Body of pancreas (tissue), 4 donors: Measurements from ENCODE around the gene ETS1. TPM values are rescaled to one million over a fixed set of nuclear protein-coding genes. Genes with fewer than 3 reads are reported as not detected.

Source experiments
- ATAC-seq: fragments of 150-250 bp; one replicate; pipeline ENCODE4 v1.9.1; 2016
- DNase-seq, 4 donors: peaks; one replicate each; pipeline ENCODE4 v3.0.0-alpha.2; 2019
- H3K27ac ChIP-seq, 4 donors: fragments of 200-600 bp; sonication (generic); 1 replicate in 3 of 4; 2 replicates in 1 of 4; pipeline versions ENCODE4 v1.5.1 to v1.6.1; 2016 to 2019; ENCODE audit warnings: mild to moderate bottlenecking in 1 of 4, mixed read lengths in 1 of 4, moderate library complexity in 1 of 4
- H3K27me3 ChIP-seq, 2 donors: fragments of 200-600 bp; sonication (generic); one replicate each; pipeline ENCODE4 v1.6.0; 2016; ENCODE audit warnings: mild to moderate bottlenecking in 1 of 2
- H3K36me3 ChIP-seq, 2 donors: fragments of 200-600 bp; sonication (generic); replicated peaks in 1 of 2; 2 replicates each; pipeline ENCODE4 v1.5.1; 2016; ENCODE audit warnings: low read depth in 2 of 2; ENCODE audit not compliant: insufficient read depth in 1 of 2
- H3K4me1 ChIP-seq: fragments of 200-600 bp; sonication (generic); one replicate; pipeline ENCODE4 v1.6.0; 2016
- H3K4me3 ChIP-seq, 2 donors: fragments of 200-600 bp; sonication (generic); 1 replicate in 1 of 2; 2 replicates in 1 of 2; pipeline ENCODE4 v1.5.1; 2016 to 2019
- H3K9me3 ChIP-seq, 3 donors: fragments of 200-600 bp; sonication (generic); 1 replicate in 2 of 3; 2 replicates in 1 of 3; pipeline ENCODE4 v1.5.1; 2016
- POLR2A ChIP-seq, 3 donors: fragments of 450-650 bp; IDR thresholded peaks; one replicate each; pipeline ENCODE4 v1.6.1; 2016; ENCODE audit warnings: antibody characterized with exemption in 3 of 3, mild to moderate bottlenecking in 2 of 3
- WGBS, 2 donors: methylation state at CpG; one replicate each; pipeline ENCODE4 v1.1.5; 2017; 5-methylcytosine and 5-hydroxymethylcytosine counted together
- intact Hi-C: fragments of 100-400 bp; cut with DNase I; formaldehyde crosslinking; loops from one replicate; pipeline ENCODE4 v1.15.1; 2023
- total RNA-seq, 2 donors: library from RNA; depleted of rRNA; stranded (reverse); fragments of >200 nt; gene quantifications; one replicate each; pipeline ENCODE4 v1.1.0, GENCODE V29; 2016
- TF ChIP-seq, protein P1 (sequence below), 7 experiments: fragments of 450-650 bp in 4 of 7; fragments of 200-600 bp in 3 of 7; sonication (generic) in 3 of 7; IDR thresholded peaks; one replicate each; pipeline ENCODE4 v1.5.1; 2016 to 2019; ENCODE audit warnings: antibody characterized with exemption in 7 of 7

The ETS1 gene
- total RNA-seq, 2 donors from 2014 or later = 20.0 to 22.7 TPM

DNA sequence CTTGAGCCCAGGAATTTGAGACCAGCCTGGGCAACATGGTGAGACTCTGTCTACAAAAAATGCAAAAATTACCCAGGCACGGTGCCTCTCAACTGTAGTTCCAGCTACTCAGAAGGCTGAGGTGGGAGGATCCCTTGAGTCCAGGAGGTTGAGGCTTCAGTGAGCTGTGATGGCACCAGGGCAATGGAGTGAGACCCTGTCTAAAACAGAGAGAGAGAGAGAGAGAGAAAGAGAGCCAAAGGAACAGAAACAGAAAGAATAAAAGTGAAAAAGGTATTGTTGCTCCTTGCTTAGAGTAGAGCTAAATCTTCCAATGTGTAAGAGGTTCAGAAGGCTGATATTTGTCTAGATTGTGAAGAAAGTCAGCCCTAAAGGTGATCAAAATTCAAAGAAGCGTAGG is 8.9 kb upstream of the ETS1 start:
- no peak overlapping the region for H3K27ac ChIP-seq
- no peak for TF ChIP-seq POLR2A (IDR thresholded peaks at IDR 0.05)
- TF ChIP-seq, protein P1, sequence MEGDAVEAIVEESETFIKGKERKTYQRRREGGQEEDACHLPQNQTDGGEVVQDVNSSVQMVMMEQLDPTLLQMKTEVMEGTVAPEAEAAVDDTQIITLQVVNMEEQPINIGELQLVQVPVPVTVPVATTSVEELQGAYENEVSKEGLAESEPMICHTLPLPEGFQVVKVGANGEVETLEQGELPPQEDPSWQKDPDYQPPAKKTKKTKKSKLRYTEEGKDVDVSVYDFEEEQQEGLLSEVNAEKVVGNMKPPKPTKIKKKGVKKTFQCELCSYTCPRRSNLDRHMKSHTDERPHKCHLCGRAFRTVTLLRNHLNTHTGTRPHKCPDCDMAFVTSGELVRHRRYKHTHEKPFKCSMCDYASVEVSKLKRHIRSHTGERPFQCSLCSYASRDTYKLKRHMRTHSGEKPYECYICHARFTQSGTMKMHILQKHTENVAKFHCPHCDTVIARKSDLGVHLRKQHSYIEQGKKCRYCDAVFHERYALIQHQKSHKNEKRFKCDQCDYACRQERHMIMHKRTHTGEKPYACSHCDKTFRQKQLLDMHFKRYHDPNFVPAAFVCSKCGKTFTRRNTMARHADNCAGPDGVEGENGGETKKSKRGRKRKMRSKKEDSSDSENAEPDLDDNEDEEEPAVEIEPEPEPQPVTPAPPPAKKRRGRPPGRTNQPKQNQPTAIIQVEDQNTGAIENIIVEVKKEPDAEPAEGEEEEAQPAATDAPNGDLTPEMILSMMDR (IDR thresholded peaks at IDR 0.05) = no peak

DNA sequence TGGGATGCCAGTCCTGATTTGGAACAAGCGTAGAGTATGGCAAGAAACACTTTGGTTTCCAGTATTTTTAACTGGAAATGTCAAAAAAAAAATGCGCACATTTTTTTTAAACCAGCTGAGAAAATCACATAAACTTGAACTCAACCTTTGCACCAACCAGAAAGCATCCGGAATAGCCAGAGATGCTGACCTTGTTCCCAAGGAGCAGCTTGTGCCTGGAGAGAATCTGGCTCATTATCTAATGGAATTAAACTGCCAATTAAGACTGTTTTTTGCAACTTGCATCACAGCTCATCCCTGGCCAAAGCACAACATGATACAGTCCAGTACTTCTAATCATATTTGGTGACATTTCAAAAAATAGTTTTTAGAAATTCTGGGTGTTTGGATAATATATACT is 8.4 kb upstream of the ETS1 start:
- Histone ChIP-seq H3K4me3 (no peak overlapping the region), H3K4me1 (no peaks in the 10 kb centered on the region), H3K27me3 (no peaks in the 10 kb centered on the region), H3K9me3 (no peaks in the 10 kb centered on the region), H3K36me3 (no peaks in the 10 kb centered on the region), H3K27ac (no peak overlapping the region)
- DNase-seq (no peak), ATAC-seq (no peak)
- intact Hi-C loops = no loop called here
- 73 to 76% methylated on average over 3 of the region's 3 CpGs for WGBS, 2 donors
- TF ChIP-seq POLR2A (IDR thresholded peaks at IDR 0.05) = no peak
- TF ChIP-seq, protein P1 (IDR thresholded peaks at IDR 0.05) = no peak

More for the DNA sequence above, 8.9 kb upstream of the ETS1 start:
- intact Hi-C loops = no loop called here
- no peaks in the 10 kb centered on the region for H3K9me3 ChIP-seq
- no peaks in the 10 kb centered on the region for H3K27me3 ChIP-seq
- ATAC-seq (no peak), DNase-seq (no peak)
- H3K4me1 ChIP-seq = no peaks in the 10 kb centered on the region
- H3K4me3 ChIP-seq = no peak overlapping the region
- H3K36me3 ChIP-seq = no peaks in the 10 kb centered on the region
- 74 to 87% methylated on average over 2 of the region's 2 CpGs for WGBS, 2 donors

DNA sequence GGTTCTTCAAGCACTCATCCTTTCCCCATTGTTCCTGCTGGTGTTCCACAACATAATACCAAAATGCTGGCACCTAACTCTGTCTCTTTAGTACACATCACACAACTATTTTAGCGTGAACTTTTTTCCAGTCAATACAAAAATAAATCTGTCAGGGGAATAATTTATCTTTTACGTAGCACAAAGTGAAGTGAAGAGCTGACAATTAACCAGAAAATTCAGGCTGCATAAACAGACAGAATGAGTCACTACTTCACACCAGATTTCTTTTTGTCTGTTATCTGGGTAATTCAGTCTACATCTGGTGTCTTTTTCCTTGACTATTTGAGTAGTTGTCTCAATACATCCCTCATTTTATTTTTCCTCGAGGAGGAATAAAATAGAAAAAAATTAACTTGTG is 7.9 kb upstream of the ETS1 start:
- ATAC-seq (no peak), DNase-seq (no peak)
- no peak for TF ChIP-seq POLR2A (IDR thresholded peaks at IDR 0.05)
- TF ChIP-seq, protein P1 (IDR thresholded peaks at IDR 0.05) = no peak
- Histone ChIP-seq H3K36me3 (no peaks in the 10 kb centered on the region), H3K27me3 (no peaks in the 10 kb centered on the region), H3K4me1 (no peaks in the 10 kb centered on the region), H3K27ac (no peak overlapping the region), H3K9me3 (no peaks in the 10 kb centered on the region), H3K4me3 (no peak overlapping the region)
- intact Hi-C loops = no loop called here
- 44 to 45% methylated on average over 3 of the region's 3 CpGs for WGBS, 2 donors

DNA sequence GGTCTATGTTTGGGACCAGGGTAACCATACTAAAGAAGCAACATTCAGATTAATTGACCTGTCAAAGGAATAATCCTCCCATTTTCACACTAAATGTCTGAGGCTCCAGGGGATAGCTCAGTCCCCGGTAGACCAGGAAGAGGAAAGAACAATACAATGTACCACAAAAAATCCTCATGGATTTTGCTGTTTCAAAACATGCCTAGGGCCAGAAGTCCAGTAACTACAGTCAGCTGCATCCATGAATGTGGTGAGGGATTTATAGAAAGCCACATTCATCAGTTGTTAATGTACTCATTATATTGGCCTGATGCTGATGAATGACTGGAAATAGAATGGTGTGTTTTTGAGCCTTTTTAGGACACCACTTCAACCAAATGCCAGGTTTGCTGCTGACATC is 6.9 kb upstream of the ETS1 start:
- Histone ChIP-seq H3K36me3 (no peaks in the 10 kb centered on the region), H3K27ac (no peak overlapping the region), H3K9me3 (no peaks in the 10 kb centered on the region), H3K27me3 (no peaks in the 10 kb centered on the region), H3K4me1 (no peaks in the 10 kb centered on the region), H3K4me3 (no peak overlapping the region)
- WGBS, 2 donors = 83 to 86% methylated on average over 1 of the region's 1 CpG
- ATAC-seq = no peak
- intact Hi-C loops = no loop called here
- DNase-seq = no peak
- TF ChIP-seq POLR2A (IDR thresholded peaks at IDR 0.05) = no peak
- TF ChIP-seq, protein P1 (IDR thresholded peaks at IDR 0.05) = no peak

DNA sequence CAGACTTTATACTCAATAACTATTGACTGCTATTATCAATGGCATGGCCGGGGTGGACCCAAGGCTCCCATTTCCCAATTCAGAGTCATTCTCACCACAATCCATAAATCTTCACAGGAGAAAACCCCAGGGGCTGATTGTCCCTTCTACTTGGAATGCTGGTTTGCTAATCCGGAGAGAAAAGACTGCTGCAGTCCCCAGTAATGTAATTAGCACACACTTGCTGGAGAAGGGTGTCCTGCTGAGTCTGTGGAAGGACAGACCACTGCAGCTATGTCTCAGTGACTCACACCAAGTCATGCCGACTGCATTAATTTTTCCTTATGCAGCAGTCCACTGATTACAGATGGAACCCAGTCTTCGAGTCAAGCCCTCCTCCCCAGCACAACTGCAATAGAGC is 5.9 kb upstream of the ETS1 start:
- DNase-seq = no peak
- 69 to 72% methylated on average over 4 of the region's 4 CpGs for WGBS, 2 donors
- intact Hi-C loops = no loop called here
- H3K27me3 ChIP-seq = no peaks in the 10 kb centered on the region
- no peaks in the 10 kb centered on the region for H3K36me3 ChIP-seq
- H3K9me3 ChIP-seq = no peaks in the 10 kb centered on the region
- H3K4me3 ChIP-seq = no peak overlapping the region
- TF ChIP-seq POLR2A (IDR thresholded peaks at IDR 0.05) = no peak
- TF ChIP-seq, protein P1 (IDR thresholded peaks at IDR 0.05) = no peak
- ATAC-seq = no peak
- no peaks in the 10 kb centered on the region for H3K4me1 ChIP-seq
- no peak overlapping the region for H3K27ac ChIP-seq
